ENCODE results near the gene TRIM75.
"Not testable (repeated sequence)": the region's sequence is repeated elsewhere in the genome, so short reads cannot be mapped to it uniquely, and the experiment has no call there.

The TRIM75 gene

DNA sequence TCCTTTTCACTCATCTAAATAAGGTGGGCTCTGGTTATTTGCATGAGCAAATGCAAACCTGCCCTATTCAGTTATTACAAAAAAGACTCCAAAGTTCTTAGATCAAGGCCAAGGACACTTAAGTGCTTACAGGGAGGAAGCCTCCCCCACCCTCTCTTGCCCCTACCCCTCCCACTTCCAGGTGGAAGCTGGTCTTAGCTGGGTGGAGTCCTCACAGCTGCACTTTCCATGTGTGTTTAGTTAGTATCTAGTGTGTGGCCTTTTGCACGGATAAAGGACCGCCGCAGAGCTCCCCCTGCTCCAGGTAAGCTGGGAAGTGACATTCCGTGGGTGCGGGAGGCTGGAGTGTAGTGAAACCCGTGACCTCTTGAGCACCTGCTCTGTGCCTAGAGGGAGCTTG, at the start of gene TRIM75:
TRIM75 (plus strand) TSS at position 222 of the 400 bp plus-strand sequence. CDS start 5,282 bp downstream, outside the sequence.
- no peak for DNase-seq

DNA sequence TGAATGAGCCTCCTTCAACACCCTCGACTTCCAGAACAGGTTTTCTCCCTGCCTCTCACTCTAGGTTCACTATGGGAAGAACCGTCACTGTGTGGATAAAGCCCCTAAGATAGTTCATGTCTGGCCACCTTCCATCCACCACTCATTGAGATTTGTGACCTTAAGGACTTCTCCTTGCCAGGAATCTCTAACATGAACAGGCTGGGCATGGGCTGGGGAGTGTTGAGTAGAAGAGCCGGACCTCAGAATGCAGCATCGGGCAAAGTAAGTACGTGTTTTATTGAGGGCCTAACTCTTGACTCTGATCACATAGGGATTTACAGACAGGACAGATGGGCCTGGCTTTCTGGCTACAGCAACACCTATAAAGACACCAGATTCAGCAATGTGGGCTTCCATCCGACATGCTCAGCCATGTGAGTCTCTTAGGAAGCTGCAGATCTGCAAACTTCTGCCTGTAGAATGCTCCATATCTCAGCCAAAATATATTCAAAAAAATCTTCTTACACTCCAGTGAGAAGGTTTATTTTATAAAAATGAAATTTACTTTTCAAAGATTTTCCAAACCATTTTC, 48.2 kb upstream of the TRIM75 start:
- DNase-seq: no peak

DNA sequence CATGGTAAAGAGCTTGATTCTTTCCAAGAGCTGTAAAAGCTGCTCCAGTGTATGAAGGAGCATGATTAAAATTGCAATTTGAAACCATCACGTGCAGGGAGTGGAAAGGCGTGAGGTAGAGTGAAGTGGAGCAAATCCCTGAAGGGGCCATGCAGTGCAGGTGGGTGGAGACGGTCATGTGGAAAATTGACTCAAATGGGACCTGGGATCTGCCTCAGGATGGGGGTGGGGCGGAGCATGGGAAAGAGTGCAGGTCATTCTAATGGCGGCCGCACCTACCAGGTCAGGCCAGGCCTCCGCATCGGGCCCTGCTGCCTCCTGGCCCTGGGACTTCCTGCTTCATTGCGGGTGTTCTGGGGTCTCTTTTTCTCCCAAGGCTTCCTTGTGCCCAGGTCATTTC, 47.2 kb upstream of the TRIM75 start:
- DNase-seq: no peak

DNA sequence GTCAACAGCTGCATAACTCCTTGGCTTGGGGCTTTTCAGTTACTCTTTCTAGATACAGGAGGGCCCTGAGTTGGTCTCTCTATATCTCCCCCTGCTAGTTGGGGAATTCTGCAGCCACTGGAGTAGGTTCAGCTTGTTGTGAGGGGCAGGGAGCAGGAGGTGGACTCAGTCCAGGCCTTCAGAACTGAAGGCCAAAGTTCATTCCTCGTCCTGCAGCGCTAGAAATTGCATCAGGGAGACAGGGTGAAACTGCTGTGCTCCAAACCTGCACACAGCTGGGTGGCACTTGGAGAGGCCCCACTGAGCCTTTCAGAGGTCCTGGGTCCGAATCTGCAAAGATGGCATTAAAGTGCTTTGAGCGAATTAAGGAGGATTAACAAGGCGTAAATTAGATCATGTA, 46.8 kb upstream of the TRIM75 start:
- DNase-seq: no peak

DNA sequence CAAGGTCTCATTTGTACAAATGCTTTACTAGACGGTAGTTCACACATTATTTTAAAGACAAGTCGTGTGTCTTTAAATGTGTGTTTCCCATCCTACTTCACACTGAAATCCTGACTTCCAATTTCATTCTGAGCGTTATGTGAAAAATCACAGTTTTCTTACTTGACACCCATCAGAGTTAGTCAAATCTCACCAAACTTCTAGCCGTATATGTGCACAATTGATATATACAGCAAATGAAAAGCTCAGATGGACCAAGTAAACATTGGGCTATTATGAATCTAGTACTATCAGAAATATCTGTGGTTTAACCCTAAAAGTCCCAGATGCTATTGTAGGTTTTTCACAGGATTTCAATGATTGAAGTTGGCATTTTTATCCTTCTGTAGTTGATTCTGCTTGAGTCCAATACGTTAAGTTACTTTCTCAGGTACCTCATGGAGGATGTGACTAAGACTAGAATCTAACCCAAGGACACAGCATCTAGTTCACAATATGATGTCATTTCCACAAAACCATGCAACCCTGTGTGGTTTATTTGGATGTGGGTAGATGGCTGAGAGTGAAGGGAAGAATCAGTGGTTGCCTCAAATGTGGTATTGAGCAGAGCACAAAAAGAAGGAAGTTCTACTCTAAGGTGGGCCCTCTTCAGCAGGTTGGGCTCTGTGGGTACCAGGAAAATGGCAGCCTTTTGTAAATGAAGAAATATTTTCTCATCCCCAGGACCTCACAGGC, 44.0 kb upstream of the TRIM75 start:
- DNase-seq: no peak

DNA sequence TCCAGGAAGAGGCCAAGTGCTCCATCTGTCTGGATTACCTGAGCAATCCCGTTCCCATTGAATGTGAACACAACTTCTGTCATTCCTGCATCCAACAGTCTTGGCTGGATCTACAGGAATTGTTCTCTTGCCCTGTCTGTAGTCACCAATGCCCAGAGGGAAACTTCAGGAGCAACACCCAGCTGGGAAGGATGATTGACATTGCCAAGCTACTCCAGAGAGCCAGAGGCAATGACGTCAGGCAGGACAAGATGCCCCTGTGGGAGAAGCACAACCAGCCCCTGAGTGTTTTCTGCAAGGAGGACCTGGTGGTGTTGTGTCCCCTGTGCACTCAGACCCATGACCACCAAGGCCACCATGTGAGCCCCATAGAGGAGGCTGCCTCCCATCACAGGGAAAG, 43.2 kb upstream of the TRIM75 start:
- DNase-seq: no peak

DNA sequence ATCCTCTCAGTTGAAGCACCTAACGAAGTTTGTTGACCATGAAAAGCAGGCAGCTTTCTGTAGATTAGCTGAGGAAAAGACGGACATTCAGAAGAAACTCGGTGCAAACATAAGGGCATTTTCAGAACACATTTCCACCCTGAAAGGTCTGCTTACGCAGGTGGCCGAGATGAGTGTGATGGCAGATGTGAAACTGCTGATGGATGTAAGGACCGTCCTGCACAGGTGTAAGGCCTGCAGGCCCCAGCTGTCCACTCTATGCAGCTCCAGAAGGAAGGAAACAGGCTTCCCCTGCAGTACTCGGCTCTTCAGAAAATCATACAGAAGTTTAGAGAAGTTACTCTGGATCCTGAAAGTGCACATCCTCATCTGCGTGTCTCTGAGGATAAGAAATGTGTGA, 42.7 kb upstream of the TRIM75 start:
- DNase-seq: no peak

DNA sequence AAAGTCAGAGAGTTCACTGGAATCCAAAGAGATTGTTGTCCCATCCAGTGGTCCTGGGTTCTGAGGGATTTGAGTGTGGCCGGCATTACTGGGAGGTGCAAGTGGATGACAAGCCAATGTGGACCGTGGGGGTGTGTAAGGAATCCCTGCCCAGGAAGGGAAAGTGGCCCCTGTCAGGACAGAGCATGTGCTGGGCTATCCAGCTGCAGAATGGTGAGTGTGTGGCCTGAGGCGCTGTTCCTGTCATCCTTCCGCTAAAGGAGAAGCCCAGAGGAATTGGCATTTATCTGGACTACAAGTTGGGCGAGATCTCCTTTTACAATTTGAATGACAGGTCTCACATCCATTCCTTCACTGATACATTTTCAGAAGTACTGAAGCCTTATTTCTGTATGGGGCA, 42.3 kb upstream of the TRIM75 start:
- DNase-seq: no peak

DNA sequence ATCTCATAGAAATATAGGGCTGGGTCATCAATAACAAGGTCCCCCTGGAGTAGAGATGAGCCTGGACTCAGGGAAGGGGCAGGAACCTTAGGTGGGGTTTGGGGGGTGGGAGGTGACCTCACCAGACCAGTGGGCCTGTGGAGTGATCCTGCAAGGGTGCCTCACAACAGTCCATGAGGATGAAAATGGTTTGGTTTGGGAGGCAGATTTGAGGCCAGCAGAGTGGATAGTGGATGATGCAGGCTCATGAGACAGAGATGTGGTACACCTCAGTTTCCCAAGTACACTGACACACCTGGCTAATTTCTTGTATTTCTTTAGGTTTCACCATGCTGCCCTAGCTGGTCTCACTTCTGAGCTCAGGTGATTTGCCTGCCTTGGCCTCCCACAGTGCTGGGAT, 40.0 kb upstream of the TRIM75 start:
- no peak for DNase-seq

DNA sequence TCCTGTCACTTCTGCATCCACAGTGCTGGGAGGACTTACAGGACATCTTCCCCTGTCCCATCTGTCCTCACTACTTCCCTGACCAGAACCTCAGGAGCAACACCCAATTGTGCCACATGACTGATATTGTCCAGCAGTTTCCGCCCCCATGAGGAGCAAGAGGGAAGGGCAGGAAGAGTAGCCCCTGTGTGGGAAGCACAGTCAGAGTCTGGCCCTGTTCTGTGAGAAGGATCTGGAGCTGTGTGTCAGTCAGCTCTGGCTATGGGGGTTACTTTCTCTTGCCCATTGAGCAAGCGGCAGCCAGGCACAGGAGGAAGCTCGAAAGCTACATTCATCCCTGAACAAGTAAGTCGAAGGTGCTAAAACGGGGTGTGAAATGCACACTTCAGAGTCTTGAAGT, 36.7 kb upstream of the TRIM75 start:
- DNase-seq: no peak

DNA sequence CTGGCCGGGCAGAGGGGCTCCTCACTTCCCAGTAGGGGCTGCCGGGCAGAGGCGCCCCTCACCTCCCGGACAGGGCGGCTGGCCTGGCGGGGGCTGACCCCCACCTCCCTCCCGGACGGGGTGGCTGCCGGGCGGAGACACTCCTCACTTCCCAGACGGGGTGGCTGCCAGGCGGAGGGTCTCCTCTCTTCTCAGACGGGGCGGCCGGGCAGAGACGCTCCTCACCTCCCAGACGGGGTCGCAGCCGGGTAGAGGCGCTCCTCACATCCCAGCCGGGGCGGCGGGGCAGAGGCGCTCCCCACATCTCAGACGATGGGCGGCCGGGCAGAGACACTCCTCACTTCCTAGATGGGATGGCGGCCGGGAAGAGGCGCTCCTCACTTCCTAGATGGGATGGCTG, 33.7 kb upstream of the TRIM75 start:
- not testable (repeated sequence) for DNase-seq

DNA sequence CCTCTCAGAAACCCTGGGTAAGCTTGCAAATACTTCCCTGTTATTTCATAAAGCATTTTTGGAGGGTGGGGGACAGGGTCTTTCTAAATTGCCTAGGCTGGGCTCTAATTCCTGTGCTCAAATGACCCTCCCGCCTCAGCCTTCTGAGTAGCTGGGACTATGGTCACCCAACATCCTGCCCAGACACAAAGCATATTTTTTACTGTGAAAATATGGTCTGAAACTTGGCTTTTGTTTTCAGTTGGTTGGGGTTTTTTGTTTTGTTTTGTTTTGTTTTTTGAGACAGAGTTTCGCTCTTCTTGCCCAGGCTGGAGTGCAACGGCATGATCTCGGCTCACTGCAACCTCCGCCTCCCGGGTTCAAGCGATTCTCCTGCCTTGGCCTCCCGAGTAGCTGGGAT, 27.9 kb upstream of the TRIM75 start:
- DNase-seq: not testable (repeated sequence)

DNA sequence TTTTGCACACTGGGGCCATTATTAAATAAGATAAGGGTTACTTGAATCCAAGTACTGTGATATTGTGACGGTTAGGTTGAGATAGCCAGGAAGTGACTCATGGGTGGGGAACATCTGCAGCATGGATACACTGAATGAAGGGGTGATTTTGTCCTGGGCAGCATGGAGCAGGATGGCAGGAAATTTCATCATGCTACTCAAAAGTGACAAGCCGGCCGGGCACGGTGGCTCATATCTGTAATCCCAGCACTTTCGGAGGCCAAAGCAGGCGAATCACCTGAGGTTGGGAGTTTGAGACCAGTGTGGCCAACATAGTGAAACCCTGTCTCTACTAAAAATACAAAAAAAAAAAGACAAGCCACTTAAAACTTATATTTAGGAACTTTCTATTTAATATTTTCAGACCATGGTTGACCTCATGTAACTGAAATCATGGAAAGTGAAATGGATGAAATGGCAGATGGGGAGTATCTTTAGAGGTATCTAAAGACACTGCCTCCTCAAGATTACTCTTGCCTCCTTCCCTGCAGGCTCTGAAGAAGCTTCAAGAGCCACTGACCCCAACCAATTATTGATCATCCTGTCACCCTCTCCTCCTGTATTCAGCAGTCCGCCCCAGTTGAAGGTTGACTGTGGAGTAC, 25.8 kb upstream of the TRIM75 start:
- no peak for DNase-seq

DNA sequence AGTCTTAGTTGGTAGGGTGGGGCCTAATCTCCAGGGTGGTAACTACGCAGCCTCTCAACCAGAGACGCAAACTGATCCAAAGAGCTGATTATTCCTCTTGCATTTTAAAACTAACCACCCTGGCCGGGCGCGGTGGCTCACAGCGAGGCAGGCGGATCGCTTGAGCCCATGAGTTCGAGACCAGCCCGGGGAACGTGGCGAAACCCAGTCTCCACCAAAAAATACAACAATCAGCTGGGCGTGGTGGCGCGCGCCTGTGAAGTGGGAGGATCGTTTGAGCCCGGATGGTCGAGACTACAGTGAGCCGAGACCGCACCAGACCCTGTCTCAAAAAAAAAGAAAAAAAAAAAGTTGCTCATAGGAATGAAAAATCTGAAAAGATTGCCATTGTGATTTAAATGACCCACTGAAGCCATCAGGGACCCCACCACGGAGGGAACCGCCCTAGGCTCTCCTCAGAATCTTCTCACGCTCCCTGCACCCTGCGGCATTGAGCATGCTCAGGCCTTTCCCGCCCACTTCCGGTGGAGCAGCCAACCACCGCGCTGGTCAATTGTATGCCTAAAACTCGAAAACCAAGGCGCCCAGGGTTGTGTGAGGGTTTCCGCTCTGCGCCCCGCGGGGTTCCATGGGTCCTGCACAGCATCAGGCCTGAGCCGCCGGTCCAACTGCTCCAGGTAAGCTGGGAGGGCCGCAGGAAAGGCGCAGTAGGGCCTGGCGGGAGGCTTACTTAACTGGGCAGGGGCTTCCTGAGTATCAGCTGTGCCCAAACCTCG, 22.0 kb upstream of the TRIM75 start, which contains the start of gene TRIM60:
TRIM60 (plus strand) TSS at position 564 of the 776 bp plus-strand sequence. CDS start 8,074 bp downstream, outside the sequence.
- no peak for DNase-seq

DNA sequence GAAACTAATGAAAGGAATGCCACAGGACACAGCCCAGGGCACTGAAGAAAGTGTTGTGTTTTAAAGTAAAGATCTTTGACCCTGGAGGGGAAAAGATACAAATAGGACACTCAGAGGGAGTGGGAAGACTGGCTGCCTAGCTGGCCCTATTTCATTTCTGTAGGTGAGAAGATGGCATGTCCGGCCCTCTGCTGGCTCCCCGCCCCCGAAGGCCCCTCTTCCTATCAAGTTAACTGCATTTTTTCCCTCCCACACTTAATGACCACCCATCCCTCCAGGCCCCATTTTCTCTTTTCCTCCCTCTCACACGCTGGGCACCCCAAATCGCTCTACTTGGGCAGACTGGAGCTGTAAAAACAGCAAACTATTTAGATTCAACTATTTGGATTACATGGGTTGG, 5.5 kb upstream of the TRIM75 start:
- no peak for DNase-seq

DNA sequence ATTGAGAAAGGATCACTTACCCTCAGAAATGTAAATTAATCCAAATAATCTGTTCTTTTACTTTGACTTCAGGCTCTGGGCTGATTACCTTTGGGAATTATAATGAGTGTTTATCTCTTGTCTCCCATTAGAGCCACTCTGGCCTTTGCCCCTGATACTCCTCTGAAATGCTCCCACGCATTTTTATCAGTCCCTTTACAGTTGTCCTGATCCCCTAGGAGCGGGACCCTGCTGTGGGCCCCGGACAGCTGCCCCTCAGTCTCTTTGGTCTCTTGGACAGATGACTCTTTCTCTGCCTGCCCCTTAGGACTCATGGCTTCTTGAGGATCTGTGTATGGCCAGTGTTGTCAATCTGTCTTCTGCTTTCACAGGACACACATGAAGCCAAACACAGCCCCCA, 1.0 kb upstream of the TRIM75 start:
- no peak for DNase-seq

DNA sequence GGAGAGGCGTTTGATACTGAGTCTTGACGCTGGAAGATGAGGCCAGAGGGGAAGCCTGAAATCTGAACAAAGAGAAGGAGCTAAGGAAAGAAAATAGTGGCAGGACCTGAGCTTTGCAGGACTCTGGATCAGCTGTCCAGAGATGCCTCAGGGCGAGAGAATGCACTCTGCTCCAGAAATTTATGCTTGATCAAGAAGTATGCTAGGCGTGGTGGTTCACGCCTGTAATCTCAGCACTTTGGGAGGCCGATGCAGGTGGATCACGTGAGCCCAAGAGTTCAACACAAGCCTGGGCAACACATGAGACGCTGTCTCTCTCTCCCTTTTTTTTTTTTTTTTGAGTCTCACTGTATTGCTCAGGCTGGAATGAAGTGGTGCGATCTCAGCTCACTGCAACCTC, 1.9 kb downstream of the TRIM75 start:
- DNase-seq: no peak

DNA sequence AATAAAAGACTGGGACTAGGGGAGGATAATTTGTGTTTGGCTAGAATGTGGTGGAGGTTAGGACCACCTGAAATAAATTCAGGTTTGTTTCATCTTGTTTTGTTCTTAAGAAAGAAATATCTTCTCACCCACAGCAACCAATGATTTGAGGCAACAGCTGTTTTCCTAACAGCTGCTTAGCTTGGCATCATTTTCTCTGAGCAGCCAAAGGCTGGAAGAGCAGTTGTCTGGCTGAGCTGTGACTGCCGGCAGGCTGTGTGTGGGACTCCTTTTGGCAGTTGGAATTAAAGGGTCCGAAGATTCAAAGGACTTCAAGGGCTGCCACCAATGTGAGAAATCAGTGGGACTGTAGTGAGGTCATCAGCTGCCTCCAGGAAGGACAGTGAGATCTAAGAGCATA, 5.0 kb downstream of the TRIM75 start:
- no peak for DNase-seq

DNA sequence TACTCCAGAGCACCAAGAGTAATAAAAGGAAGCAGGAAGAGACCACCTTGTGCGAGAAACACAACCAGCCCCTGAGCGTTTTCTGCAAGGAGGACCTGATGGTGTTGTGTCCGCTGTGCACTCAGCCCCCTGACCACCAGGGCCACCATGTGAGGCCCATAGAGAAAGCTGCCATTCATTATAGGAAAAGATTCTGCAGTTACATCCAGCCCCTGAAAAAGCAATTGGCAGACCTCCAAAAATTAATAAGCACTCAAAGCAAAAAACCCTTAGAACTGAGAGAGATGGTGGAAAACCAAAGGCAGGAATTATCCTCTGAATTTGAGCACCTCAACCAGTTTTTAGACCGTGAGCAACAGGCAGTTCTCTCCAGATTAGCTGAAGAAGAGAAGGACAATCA, 5.7 kb downstream of the TRIM75 start:
- no peak for DNase-seq

DNA sequence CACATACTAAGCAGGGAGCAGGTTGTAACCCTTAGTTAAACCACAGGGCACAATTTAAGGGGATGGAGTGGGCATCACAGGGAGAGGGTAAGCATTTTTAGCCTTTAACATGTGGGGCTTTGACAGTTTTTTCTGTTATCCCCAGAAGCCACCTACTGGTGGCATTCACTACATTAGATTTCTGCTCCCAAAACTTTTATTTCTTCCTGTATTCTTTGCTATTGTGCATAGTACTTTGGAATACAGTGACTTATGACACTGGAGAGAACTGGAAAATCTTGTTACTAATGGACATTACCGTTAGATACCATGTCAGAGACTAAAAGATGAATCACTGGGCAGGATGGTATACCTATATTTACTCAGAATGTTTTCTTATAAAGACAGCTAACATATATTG, 7.3 kb downstream of the TRIM75 start:
- DNase-seq: no peak

DNA sequence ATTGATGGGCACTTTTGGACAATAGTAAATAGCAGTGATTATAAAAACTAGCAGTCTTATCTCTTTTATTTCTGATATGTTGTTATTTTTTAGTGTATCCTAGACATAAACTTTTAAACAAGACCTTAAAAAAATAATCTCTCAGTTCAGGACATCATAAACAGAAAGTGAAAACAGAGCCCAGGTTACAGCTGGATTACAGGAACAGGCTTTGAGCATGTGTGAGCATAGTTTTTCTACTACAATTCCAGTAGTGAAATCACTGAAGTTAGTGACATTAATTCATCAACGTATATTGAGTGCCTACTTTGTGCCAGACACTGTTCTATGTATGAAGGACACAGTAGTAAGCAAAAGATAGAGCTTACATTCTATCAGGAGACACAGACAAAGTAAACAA, 16.9 kb downstream of the TRIM75 start:
- DNase-seq: no peak

DNA sequence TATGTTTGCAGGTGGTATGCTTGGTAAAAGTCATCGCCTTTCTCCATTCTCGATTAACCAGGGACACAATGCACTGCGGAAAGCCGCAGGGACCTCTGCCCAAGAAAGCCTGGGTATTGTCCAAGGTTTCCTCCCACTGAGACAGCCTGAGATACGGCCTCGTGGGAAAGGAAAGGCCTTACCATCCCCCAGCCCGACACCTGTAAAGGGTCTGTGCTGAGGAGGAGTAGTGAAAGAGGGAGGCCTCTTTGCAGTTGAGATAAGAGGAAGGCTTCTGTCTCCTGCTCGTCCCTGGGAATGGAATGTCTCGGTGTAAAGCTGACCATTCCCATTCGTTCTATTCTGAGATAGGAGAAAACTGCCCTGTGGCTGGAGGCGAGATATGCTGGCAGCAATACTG, 19.7 kb downstream of the TRIM75 start:
- not testable (repeated sequence) for DNase-seq

DNA sequence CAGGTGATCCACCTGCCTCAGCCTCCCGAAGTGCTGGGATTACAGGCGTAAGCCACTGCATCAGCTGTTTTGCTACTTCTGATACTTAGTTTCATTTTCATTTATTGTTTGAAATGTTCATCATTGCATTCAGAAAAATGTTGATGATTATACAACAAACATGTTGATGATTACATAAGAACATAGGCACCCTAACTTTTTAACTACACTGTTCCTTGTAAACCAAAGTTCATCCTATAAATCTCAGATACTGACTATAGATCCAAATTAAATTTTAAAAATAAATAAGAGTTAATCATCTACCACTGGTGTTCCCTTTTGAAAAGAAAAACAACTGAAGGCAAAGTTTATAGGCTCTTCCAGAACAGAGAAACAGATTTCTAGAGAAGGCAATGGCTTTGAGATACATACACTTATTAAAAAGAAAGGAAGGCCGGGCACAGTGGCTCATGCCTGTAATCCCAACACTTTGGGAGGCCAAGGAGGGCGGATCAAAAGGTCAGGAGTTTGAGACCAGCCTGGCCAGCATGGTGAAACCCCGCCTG, 23.4 kb downstream of the TRIM75 start:
- no peak for DNase-seq

Measured in stimulated activated CD4-positive, alpha-beta T cell treated with anti-CD3 and anti-CD28 coated beads, Interleukin-12 subunit alpha, Interleukin-12 subunit beta, amount 100 ng/mL, for 4 hours (primary cell).